ENCODE measurements around the gene TOR1AIP1. TPM values are rescaled to one million over a fixed set of nuclear protein-coding genes. Genes with fewer than 3 reads are reported as not detected.

TOR1AIP1 gene
- total and polyA plus RNA-seq, 2 of the 4 experiments (the other 2 are of a cell fraction) = 20.7 to 64.5 TPM

GRCh38 chr1:179877586-179878265 is 4.4 kb upstream of the TOR1AIP1 start, which contains the start of gene TOR1AIP2:
TOR1AIP2 (minus strand) TSS chr1:179877803; CDS start chr1:179852665, 25,138 bp downstream.
- H3K4me3 ChIP-seq (ENCODE audit: insufficient read depth, low read depth, low read length) = peak within 1 kb of the TSS; percentile 76
- peak within 1 kb of the TSS; percentile 85 for H3K14ac ChIP-seq (replicated peaks; ENCODE audit: low read depth, low read length)
- peak within 1 kb of the TSS; percentile 75 for H3K9ac ChIP-seq (ENCODE audit: low read depth, low read length)
- H3K4me1 ChIP-seq (ENCODE audit: control insufficient read depth, insufficient read depth, low read length) = no peaks in the 10 kb centered on the region
- H3K18ac ChIP-seq (ENCODE audit: low read depth, low read length) = no peak within 1 kb of the TSS
- H3K23ac ChIP-seq (ENCODE audit: low read depth, low read length) = peak within 1 kb of the TSS; percentile 69
- H3K56ac ChIP-seq (ENCODE audit: extremely low read depth, insufficient read depth, low read length) = peak within 1 kb of the TSS; percentile 44; the same call in 1 of the 2 replicates
- H2AK9ac ChIP-seq (replicated peaks; ENCODE audit: low read depth, low read length, poor library complexity) = peak within 1 kb of the TSS; percentile 13
- ChIA-PET POLR2A (ENCODE audit: unreplicated experiment) (no interaction called here), CTCF (interaction anchor here (0.6 to 1.5 kb wide), 2 partner anchors 68 to 585 kb away, joined by 3 to 4 read pairs; no protein-coding TSS in a partner anchor)
- H4K8ac ChIP-seq (ENCODE audit: low read depth in 2 of 2, low read length in 2 of 2) = peak within 1 kb of the TSS; percentile 67 to 94
- no peaks in the 10 kb centered on the region for H3K27me3 ChIP-seq (ENCODE audit: control insufficient read depth, insufficient read depth, low read length)
- BruUV-seq (replicated peaks) = no TSS peak
- peaks cover 36% of the 10 kb centered on the region for H4K20me1 ChIP-seq (ENCODE audit: insufficient read depth, low read length)
- peak within 1 kb of the TSS; percentile 86 for H3K4ac ChIP-seq (ENCODE audit: low read depth, low read length)
- peak within 1 kb of the TSS; percentile 62 for H2BK5ac ChIP-seq (ENCODE audit: low read depth, low read length, poor library complexity, severe bottlenecking)
- intact Hi-C loops (cut with micrococcal nuclease) = loop anchor here (10.0 kb wide), 1 partner anchor 597 kb away; no protein-coding TSS in a partner anchor
- peaks cover 11 to 41% of the 10 kb centered on the region in 2 experiments; a peak in 3 of 4 replicates for H3K79me1 ChIP-seq (ENCODE audit: low read depth in 1 of 2, low read length in 2 of 2)
- peak within 1 kb of the TSS; percentile 72; the same call in 1 of the 2 replicates for H4K91ac ChIP-seq (ENCODE audit: insufficient read depth, low read depth, low read length)
- peak within 1 kb of the TSS; percentile 97 for H3K4me2 ChIP-seq (ENCODE audit: low read depth, low read length)
- H4K5ac ChIP-seq (ENCODE audit: low read depth, low read length) = peak within 1 kb of the TSS; percentile 65
- H3K36me3 ChIP-seq (ENCODE audit: control insufficient read depth, insufficient read depth, low read length) = peaks cover 13% of the 10 kb centered on the region
- H2AK5ac ChIP-seq (ENCODE audit: low read depth, low read length) = peak within 1 kb of the TSS; percentile 94
- 1% methylated on average over 16 of the region's 31 CpGs; no CpG with 5 or more reads in 1 of the 2 experiments for WGBS, 2 experiments (ENCODE audit: extremely low coverage in 2 of 2, insufficient read length in 1 of 2)
- H2AFZ ChIP-seq (replicated peaks; ENCODE audit: low read length, poor library complexity) = peak within 1 kb of the TSS; percentile 87
- ATAC-seq (ENCODE audit: low read depth) (peak; percentile 60), DNase-seq (peak; percentile 75)
- dilution Hi-C loops (cut with HindIII; ENCODE audit: low sequenced_read_pairs, unreplicated experiment) = no loop called here
- H3K9me1 ChIP-seq (ENCODE audit: insufficient read depth, low read length) = peaks cover 13% of the 10 kb centered on the region
- peak within 1 kb of the TSS; percentile 72; the same call in 1 of the 2 replicates for H3K27ac ChIP-seq (ENCODE audit: insufficient read depth, low read length)
- H2BK15ac ChIP-seq (ENCODE audit: low read depth, low read length) = peak within 1 kb of the TSS; percentile 59; the same call in 2 of the 3 replicates
- peak within 1 kb of the TSS; percentile 52 for H2BK120ac ChIP-seq (ENCODE audit: low read depth, low read length)
- peak within 1 kb of the TSS; percentile 84 for H2BK20ac ChIP-seq (ENCODE audit: low read depth, low read length)
- in situ Hi-C loops (cut with MboI; ENCODE audit: low sequenced_read_pairs) = loop anchor here (10.0 kb wide), 1 partner anchor 307 kb away; no protein-coding TSS in a partner anchor
- H3K9me3 ChIP-seq (ENCODE audit: control insufficient read depth, insufficient read depth, low read length) = no peaks in the 10 kb centered on the region
- no peak for TF ChIP-seq ELK1 (IDR thresholded peaks at IDR 0.05; ENCODE audit: borderline replicate concordance, low read depth, low read length)
- TF ChIP-seq POLR2A (IDR thresholded peaks at IDR 0.05; ENCODE audit: low read depth, low read length) = peak; percentile 99
- TF ChIP-seq NFE2L2 (IDR thresholded peaks at IDR 0.05; ENCODE audit: low read depth, low read length) = no peak
- 0 out of 2 replicates have a peak, but pooled peaks have one; percentile 2 for TF ChIP-seq CTCF (conservative IDR thresholded peaks at IDR 0.05; ENCODE audit: low read depth, low read length)
- peak; percentile 40; the same call in 1 of the 2 replicates for TF ChIP-seq MAZ (IDR thresholded peaks at IDR 0.05; ENCODE audit: borderline replicate concordance, low read depth, low read length)
- peak; percentile 55; the same call in 1 of the 2 replicates for TF ChIP-seq MXI1 (IDR thresholded peaks at IDR 0.05; ENCODE audit: borderline replicate concordance, low read depth, low read length)
- no peak for TF ChIP-seq CEBPB (IDR thresholded peaks at IDR 0.05; ENCODE audit: low read depth, low read length)
- TF ChIP-seq FOS (IDR thresholded peaks at IDR 0.05; ENCODE audit: low read depth, low read length) = no peak
- no peak for TF ChIP-seq SMC3 (IDR thresholded peaks at IDR 0.05; ENCODE audit: low read depth, low read length)
- TF ChIP-seq BHLHE40 (IDR thresholded peaks at IDR 0.05; ENCODE audit: low read depth, low read length) = no peak
- TF ChIP-seq RCOR1 (IDR thresholded peaks at IDR 0.05; ENCODE audit: insufficient replicate concordance, low read length) = peak; percentile 44
- TF ChIP-seq MAFK (IDR thresholded peaks at IDR 0.05; ENCODE audit: low read depth, low read length) = no peak
- TF ChIP-seq RFX5 (IDR thresholded peaks at IDR 0.05; ENCODE audit: low read depth, low read length) = no peak
- no peak for TF ChIP-seq RAD21 (IDR thresholded peaks at IDR 0.05; ENCODE audit: low read length)

Measured in IMR-90 (cell line).